ENCODE measurements around the gene RNU2-1.
"Not testable (repeated sequence)": the region's sequence is repeated elsewhere in the genome, so short reads cannot be mapped to it uniquely, and the experiment has no call there.

DNA sequence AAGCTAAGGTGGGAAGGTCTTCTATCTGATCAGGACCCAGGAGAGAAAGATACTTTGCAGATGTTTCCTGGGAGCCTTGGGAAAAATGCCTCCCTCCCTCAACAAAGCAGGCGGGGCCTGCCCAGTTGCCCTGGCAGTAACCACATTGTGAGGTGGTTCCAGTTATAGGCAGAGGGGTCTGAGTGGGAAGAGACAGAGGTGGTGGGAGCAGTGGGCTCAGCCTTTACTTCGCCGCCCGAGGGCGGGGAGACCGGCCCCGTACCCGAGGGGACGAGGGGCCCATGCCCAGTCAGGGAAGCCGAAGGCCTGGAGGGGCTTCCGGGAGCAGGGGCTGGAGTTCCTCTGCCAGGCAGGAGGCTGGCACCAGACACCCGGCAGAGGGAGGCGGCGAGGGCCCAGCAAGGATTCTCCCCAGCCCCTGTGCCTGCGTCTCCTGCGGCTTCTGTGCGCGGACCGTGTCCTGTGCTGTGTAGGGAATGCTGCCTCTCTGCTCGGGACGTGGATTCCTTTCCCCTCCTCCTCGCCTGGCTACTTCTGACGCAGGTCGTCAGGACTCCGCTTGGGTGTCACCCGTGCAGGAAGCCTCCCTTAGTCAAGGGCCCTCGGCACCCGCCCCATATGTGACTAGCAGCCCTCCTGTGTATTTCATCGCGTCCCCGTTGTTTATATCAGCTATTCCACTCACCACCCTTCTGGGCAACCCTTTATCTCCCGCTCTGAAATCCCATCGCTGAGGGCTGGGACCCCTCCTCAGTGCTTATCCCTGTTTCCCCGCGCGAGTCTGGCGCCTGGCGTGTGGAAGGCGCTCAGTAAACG lies 2.4 kb downstream of the RNU2-1 start:
- not testable (repeated sequence) for TF ChIP-seq ZNF274 (IDR thresholded peaks at IDR 0.05; ENCODE audit: low read depth, low read length); YY1 (IDR thresholded peaks at IDR 0.05; ENCODE audit: insufficient read depth, insufficient read length)
